GM10847 (cell line): ENCODE results near the gene RBM8A.

Source experiments
- POLR2A ChIP-seq: IDR thresholded peaks from 2 replicates; pipeline ENCODE4 v1.6.1; 2011; ENCODE audit not compliant: insufficient read length; ENCODE audit errors: extremely low read depth

Gene RBM8A

GRCh38 chr1:145937436-145937835 lies 10.2 kb upstream of the RBM8A start:
- TF ChIP-seq POLR2A = no peak

DNA sequence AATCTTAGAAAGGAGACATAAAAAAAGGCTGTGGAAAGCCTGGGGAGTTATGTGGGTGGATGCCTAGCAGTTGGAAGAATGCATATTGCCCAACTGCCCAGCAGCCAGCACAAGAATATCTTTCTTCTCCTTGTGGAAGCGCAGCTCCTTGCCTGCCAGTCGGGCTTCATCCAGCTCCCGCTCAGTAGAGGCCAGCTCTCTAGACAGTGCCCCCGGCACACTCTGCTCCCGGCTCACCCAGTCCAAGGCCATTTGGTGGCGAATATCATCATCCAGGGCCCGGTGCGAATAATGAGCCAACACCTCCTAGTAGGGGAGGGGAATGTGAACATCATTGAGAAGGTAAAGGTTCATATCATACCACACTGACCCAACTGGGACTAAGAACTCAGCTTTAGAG lies 9.0 kb upstream of the RBM8A start:
- no peak for TF ChIP-seq POLR2A

DNA sequence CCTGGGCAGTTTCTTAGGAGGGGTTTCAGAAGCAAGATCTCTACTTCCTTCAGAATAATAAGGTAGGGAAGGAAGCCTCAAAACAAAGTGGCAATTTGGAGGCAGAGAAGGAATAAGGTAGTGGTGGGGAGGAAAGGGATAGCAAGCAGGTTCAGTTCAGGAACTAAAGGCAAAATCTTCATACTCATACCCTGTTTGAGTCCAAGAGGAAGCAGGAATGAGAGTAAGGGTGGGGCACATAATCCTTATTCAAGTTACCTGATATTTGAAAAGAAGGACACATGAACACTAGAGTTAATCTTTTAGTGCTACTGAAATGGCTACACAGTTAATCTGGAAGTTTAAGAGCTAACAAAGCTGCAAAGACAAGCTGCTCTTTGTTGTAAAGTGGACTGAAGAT lies 8.4 kb upstream of the RBM8A start:
- TF ChIP-seq POLR2A = no peak

DNA sequence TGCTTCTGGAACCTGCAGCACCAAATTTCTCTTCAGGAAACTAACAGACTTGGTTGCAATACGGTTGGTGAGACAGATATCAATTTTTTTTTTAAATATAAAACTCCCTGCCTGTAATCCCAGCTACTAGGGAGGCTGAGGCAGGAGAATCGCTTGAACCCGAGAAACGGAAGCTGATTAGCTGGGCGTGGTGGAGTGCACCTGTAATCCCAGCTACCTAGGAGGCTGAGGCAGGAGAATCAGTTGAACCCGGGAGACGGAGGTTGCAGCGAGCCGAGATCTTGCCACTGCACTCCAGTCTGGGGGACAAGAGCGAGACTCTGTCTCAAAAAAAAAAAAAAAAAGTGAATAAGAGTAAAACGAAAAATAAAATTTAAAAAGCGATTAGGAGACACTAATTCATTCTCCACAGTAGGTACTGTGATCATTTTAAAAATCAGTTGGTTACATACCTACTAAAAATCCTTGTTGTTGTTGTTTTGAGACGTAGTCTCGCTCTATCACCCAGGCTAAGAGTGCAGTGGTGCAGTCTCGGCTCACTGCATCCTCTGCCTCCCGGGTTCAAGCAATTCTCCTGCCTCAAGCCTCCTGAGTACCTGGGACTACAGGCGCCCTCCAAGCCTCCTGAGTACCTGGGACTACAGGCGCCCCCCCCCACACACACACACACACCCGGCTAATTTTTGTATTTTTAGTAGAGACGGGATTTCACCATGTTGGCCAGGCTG lies 796 bp upstream of the RBM8A start:
- no peak for TF ChIP-seq POLR2A

GRCh38 chr1:145926686-145927062 lies 610 bp downstream of the RBM8A start:
- no peak for TF ChIP-seq POLR2A

DNA sequence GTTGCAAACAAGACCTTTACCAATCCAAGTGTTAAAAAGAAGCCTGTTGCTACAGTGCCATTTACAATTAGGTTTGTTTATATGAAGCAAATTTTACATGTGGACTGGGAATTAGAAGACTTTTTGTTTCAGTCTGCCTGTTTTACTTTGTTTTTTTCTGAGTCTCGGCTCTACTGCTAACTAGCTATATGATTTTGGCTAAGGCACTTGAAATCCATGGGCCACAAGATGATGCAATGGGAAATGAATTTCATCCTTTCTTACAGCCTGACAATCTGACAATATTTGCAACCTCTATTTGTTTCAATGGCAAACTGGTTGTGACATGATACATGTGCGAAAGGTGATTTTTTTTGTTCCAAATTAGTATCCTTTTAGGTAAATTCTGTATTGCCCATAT lies 5.0 kb downstream of the RBM8A start:
- no peak for TF ChIP-seq POLR2A

- TF ChIP-seq POLR2A = no peak
Observed at GRCh38 chr1:145918992-145919939, 8.0 kb downstream of the RBM8A start.

DNA sequence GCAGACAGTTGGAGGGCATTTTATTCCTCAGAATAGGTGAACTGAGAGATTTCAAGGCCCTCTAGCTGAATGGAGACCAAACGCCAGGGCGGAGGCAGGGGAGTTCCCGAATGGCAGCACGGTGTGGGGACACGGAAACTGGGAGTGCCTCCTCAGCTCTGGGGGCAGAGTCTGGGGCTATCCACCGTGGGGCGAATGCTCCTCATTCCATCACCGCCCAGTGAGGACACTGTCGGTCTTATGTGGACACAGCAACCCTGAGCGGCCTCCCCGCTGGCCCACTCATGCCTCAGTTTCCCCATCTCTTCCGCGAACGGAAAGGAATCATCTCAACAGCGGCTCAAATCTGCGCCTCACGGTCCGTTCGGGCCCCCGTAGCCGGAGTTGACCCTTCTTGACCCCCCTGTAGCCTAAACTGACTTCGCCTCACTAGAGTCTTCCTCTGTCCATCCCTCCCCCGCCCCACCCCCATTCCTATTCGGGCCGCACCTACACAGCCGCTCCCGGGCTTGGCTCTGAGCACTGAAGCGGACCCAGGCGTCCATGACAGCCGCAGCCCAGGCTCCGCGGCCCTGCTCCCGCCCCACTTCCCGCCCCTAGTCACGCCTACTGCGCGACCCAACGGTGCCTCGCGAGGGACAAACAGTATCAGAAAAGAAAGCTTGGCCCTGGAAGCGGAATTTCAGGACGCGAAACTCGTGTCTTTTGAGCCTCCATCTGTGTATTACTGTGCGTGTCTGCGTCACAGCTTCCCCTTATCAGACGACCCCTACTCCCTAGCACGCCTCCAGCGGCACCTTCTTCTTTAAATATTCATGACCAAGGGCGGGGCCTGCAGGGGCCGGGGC lies 8.9 kb downstream of the RBM8A start, which contains the start of gene PEX11B:
PEX11B (minus strand) TSS at position 574 of the 848 bp plus-strand sequence; CDS start at position 545, 29 bp downstream.
- TF ChIP-seq POLR2A = peak; percentile 63

DNA sequence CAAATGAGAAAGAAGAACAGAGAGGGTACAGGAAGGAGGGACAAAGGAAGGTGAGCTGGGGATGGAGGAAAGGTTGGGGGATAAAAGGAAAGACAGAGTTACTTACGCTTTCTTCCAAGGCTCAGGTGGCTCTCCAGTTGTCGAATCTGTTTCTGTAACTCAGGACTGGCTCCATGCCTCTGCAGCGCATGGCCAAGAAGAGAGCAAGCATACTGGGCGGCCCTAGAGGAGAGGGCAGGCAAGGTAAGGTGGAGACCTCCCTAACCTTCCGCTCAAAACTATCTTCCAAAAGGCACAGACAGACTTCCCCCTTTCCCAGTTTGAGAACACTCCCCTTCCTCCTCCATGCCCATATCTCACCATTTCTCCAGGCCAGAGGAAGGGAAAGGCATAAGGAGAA lies 9.7 kb downstream of the RBM8A start:
- no peak for TF ChIP-seq POLR2A

DNA sequence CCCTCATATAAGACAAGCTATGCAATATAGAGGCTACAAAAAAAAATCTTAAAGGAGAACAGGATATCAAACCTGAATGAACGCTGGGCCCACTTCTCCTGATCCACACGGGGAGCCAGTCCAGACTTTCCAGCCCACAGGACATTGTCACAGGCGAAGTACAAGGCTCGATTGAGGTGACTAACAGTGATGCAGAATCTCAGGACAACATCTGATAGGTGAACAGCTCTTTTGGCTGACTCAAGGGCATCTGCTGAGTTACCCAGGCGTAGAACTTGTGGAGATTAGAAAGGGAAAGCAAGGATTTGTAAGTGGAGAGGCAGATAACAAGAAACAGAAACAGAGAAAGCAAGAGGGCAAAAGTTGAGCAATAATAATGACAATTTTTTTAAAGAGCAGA lies 10.5 kb downstream of the RBM8A start:
- TF ChIP-seq POLR2A = no peak

- no peak for TF ChIP-seq POLR2A
Observed at GRCh38 chr1:145912128-145912641, 15.1 kb downstream of the RBM8A start.

GRCh38 chr1:145908653-145909052 lies 18.6 kb downstream of the RBM8A start:
- TF ChIP-seq POLR2A = no peak

- no peak for TF ChIP-seq POLR2A
Observed at GRCh38 chr1:145906954-145907753, 20.1 kb downstream of the RBM8A start.

DNA sequence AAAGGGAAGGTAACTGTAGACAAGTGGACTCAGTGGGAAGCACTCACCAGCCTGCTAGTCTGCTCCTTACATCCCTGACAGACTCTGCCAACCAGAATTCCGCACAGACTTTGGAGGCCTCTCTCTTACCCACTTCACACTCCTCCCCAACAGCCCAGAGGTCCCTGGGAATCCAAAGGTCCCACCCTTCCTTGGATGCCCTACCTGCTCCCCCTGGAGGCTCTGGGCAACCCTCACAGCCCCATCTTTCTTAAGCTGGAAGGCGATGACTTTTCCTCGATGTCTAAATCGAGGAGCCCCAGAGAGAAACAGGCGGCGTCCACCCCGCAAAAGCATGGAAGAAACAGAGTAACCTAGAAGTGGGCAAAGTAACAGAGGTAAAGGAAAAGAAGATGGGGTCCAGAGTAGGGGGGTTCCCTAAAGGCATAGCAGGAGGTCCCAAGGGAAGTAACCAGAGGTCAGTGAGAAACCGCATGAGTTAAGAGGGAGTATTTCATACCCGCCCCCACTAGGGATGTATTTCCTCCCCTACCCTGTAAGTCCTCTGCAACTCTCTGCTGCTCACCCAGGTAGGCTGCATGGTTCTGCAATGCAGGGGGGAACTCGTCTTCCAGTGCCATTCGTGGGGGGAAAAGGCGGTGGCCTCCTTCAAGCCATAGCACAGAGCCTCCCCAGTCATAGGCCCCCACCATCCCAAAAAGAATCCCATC lies 25.8 kb downstream of the RBM8A start:
- TF ChIP-seq POLR2A = no peak
